H1 (cell line): ENCODE results near the gene MAFG. TPM values are rescaled to one million over a fixed set of nuclear protein-coding genes. Genes with fewer than 3 reads are reported as not detected.

Experiments used
- CTCF ChIA-PET: fragments of 300-600 bp; sonication (Branson Sonifier 250); formaldehyde crosslinking; loops from one replicate; lab custom pipeline; 2021; ENCODE audit not compliant: partially characterized antibody; lab: Charles Lee
- POLR2A ChIA-PET: fragments of 300-600 bp; sonication (Branson Sonifier 250); formaldehyde crosslinking; loops from one replicate; lab custom pipeline; 2021; ENCODE audit warnings: inconsistent platforms; ENCODE audit not compliant: partially characterized antibody; lab: Charles Lee
- DNase-seq, 2 experiments: peaks; one replicate each; pipeline versions ENCODE4 v3.0.0 to v3.0.0-alpha.2; 2010 to 2022; ENCODE audit warnings: low spot score in 2 of 2, low read depth in 1 of 2, mixed read lengths in 1 of 2
- FAIRE-seq: peaks from 2 replicates; lab custom pipeline; 2011; peaks lifted over from hg19 to GRCh38; lab: Jason Lieb, UNC
- H2AFZ ChIP-seq: 2 replicates; pipeline ENCODE4 v1.8.1; 2012; ENCODE audit warnings: low read length, inconsistent platforms
- H2AK5ac ChIP-seq: 2 replicates; pipeline ENCODE4 v1.6.1; 2013; ENCODE audit warnings: low read depth, low read length
- H2BK120ac ChIP-seq: replicated peaks from 2 replicates; pipeline ENCODE3; 2013; ENCODE audit warnings: low read depth, low read length, inconsistent platforms
- H2BK12ac ChIP-seq: 2 replicates; pipeline ENCODE4 v1.6.1; 2013; ENCODE audit warnings: low read depth, low read length
- H2BK15ac ChIP-seq: 2 replicates; pipeline ENCODE4 v1.6.1; 2013; ENCODE audit warnings: low read length
- H2BK20ac ChIP-seq: 2 replicates; pipeline ENCODE4 v1.6.1; 2013; ENCODE audit warnings: low read length
- H2BK5ac ChIP-seq: 2 replicates; pipeline ENCODE4 v1.6.1; 2013; ENCODE audit warnings: low read depth, low read length
- H3K14ac ChIP-seq: 2 replicates; pipeline ENCODE4 v1.6.1; 2013; ENCODE audit warnings: inconsistent platforms; ENCODE audit not compliant: insufficient read length
- H3K18ac ChIP-seq: 2 replicates; pipeline ENCODE4 v1.6.1; 2013; ENCODE audit warnings: low read length; ENCODE audit errors: extremely low read depth
- H3K23ac ChIP-seq: 2 replicates; pipeline ENCODE4 v1.6.1; 2013; ENCODE audit warnings: inconsistent platforms; ENCODE audit not compliant: insufficient read length
- H3K23me2 ChIP-seq: 2 replicates; pipeline ENCODE4 v1.6.1; 2013; ENCODE audit warnings: low read depth, low read length
- H3K27ac ChIP-seq: 2 replicates; pipeline ENCODE4 v1.6.1; 2011; ENCODE audit warnings: low read depth, low read length, inconsistent platforms
- H3K27me3 ChIP-seq, 4 experiments: replicated peaks in 1 of 4; 1 replicate in 1 of 4; 2 replicates in 3 of 4; pipeline versions ENCODE4 v1.6.1 to v1.8.1; 2011 to 2013; ENCODE audit warnings: low read length in 3 of 4, mild to moderate bottlenecking in 3 of 4, inconsistent platforms in 2 of 4, mixed read lengths in 2 of 4, moderate library complexity in 1 of 4; ENCODE audit not compliant: control insufficient read depth in 3 of 4, insufficient read depth in 3 of 4; ENCODE audit errors: extremely low read depth in 1 of 4
- H3K36me3 ChIP-seq, 4 experiments: 2 replicates each; pipeline versions ENCODE4 v1.6.1 to v1.8.1; 2011 to 2013; ENCODE audit warnings: mild to moderate bottlenecking in 4 of 4, low read length in 3 of 4, moderate library complexity in 2 of 4, control low read depth in 1 of 4, inconsistent platforms in 1 of 4; ENCODE audit not compliant: insufficient read depth in 4 of 4, control insufficient read depth in 2 of 4
- H3K4ac ChIP-seq: replicated peaks from 2 replicates; pipeline ENCODE3; 2013; ENCODE audit warnings: low read length, low read depth, mixed read lengths, inconsistent platforms; ENCODE audit not compliant: insufficient read length
- H3K4me1 ChIP-seq, 4 experiments: replicated peaks in 1 of 4; 1 replicate in 1 of 4; 2 replicates in 3 of 4; pipeline versions ENCODE4 v1.6.1 to v1.8.1; 2011 to 2013; ENCODE audit warnings: low read length in 3 of 4, inconsistent platforms in 2 of 4, mixed read lengths in 1 of 4; ENCODE audit not compliant: insufficient read depth in 4 of 4, control insufficient read depth in 3 of 4
- H3K4me2 ChIP-seq, 2 experiments: 2 replicates each; pipeline versions ENCODE4 v1.6.1 to v1.8.1; 2011 to 2013; ENCODE audit warnings: low read depth in 2 of 2, low read length in 2 of 2, control low read depth in 1 of 2, inconsistent platforms in 1 of 2, mild to moderate bottlenecking in 1 of 2; ENCODE audit not compliant: insufficient read depth in 1 of 2
- H3K4me3 ChIP-seq, 4 experiments: fragments of 200-600, 300-600 bp in 1 of 4; sonication (generic), shearing (Covaris generic), sonication (Bioruptor Twin) in 1 of 4; 2 replicates each; pipeline versions ENCODE4 v1.5.1 to v1.8.1; 2011 to 2016; ENCODE audit warnings: low read length in 4 of 4, low read depth in 3 of 4, control low read depth in 2 of 4, inconsistent platforms in 2 of 4, mild to moderate bottlenecking in 2 of 4, mixed read lengths in 1 of 4, moderate library complexity in 1 of 4; ENCODE audit not compliant: insufficient read depth in 2 of 4; ENCODE audit errors: extremely low read depth in 1 of 4
- H3K56ac ChIP-seq: replicated peaks from 2 replicates; pipeline ENCODE3; 2013; ENCODE audit warnings: low read depth, mild to moderate bottlenecking, mixed read lengths, low read length, inconsistent platforms; ENCODE audit not compliant: insufficient read length
- H3K79me1 ChIP-seq: 2 replicates; pipeline ENCODE4 v1.6.1; 2013; ENCODE audit warnings: low read depth, low read length, control low read depth
- H3K79me2 ChIP-seq, 2 experiments: 2 replicates each; pipeline versions ENCODE4 v1.6.1 to v1.8.1; 2012 to 2013; ENCODE audit warnings: low read length in 2 of 2, mild to moderate bottlenecking in 2 of 2, inconsistent platforms in 1 of 2; ENCODE audit not compliant: insufficient read depth in 2 of 2, control insufficient read depth in 1 of 2
- H3K9ac ChIP-seq, 4 experiments: replicated peaks in 1 of 4; 1 replicate in 1 of 4; 2 replicates in 3 of 4; pipeline versions ENCODE4 v1.6.1 to v1.8.1; 2011 to 2013; ENCODE audit warnings: low read depth in 3 of 4, low read length in 3 of 4, control low read depth in 2 of 4, mild to moderate bottlenecking in 2 of 4, moderate library complexity in 2 of 4, inconsistent platforms in 1 of 4; ENCODE audit errors: extremely low read depth in 1 of 4
- H3K9me3 ChIP-seq, 2 experiments: 2 replicates each; pipeline versions ENCODE4 v1.6.1 to v1.8.1; 2012 to 2013; ENCODE audit warnings: mild to moderate bottlenecking in 2 of 2, moderate library complexity in 2 of 2, control low read depth in 1 of 2, inconsistent platforms in 1 of 2, low read depth in 1 of 2, low read length in 1 of 2, mixed read lengths in 1 of 2; ENCODE audit not compliant: insufficient read depth in 2 of 2
- H4K20me1 ChIP-seq, 2 experiments: replicated peaks in 1 of 2; 2 replicates each; pipeline versions ENCODE3 to v1.8.1; 2011 to 2013; ENCODE audit warnings: inconsistent platforms in 2 of 2, low read length in 2 of 2, mild to moderate bottlenecking in 1 of 2; ENCODE audit not compliant: insufficient read depth in 2 of 2, control insufficient read depth in 1 of 2
- H4K5ac ChIP-seq: 2 replicates; pipeline ENCODE4 v1.6.1; 2013; ENCODE audit warnings: low read length, low read depth, mixed read lengths, inconsistent platforms; ENCODE audit not compliant: insufficient read length
- H4K8ac ChIP-seq: 2 replicates; pipeline ENCODE4 v1.8.0; 2013; ENCODE audit warnings: mild to moderate bottlenecking, moderate library complexity, low read length, inconsistent platforms; ENCODE audit not compliant: insufficient read depth; ENCODE audit errors: extremely low read depth
- H4K91ac ChIP-seq: replicated peaks from 2 replicates; pipeline ENCODE3; 2013; ENCODE audit warnings: low read length, mixed read lengths, inconsistent platforms; ENCODE audit not compliant: insufficient read length
- CBX8 ChIP-seq: fragments of 300-800, 300-1000 bp; sonication (generic); IDR thresholded peaks from 2 replicates; pipeline ENCODE4 v1.7.1; 2016; ENCODE audit warnings: low read depth, low read length, borderline replicate concordance
- SIN3A ChIP-seq, 2 experiments: IDR thresholded peaks in 1 of 2; conservative IDR thresholded peaks in 1 of 2; 2 replicates each; pipeline ENCODE4 v1.6.1; 2011 to 2012; ENCODE audit warnings: low read length in 2 of 2, improper control_type of control experiment in 1 of 2, low read depth in 1 of 2, mild to moderate bottlenecking in 1 of 2
- TAF7 ChIP-seq: optimal IDR thresholded peaks from 2 replicates; pipeline ENCODE3; 2011; ENCODE audit warnings: low read depth, mild to moderate bottlenecking, inconsistent platforms, low read length, moderate library complexity, borderline replicate concordance
- TBP ChIP-seq: IDR thresholded peaks from 2 replicates; pipeline ENCODE4 v1.6.1; 2011; ENCODE audit warnings: low read depth, low read length, improper control_type of control experiment
- WGBS, 2 experiments: shearing (Covaris generic) in 1 of 2; methylation state at CpG; one replicate each; pipeline versions ENCODE4 v1.1.6 to v1.1.7; 2013 to 2015; ENCODE audit warnings: low lambda C conversion rate in 2 of 2, mixed read lengths in 2 of 2, inconsistent platforms in 1 of 2, low coverage in 1 of 2, missing lambda C conversion rate in 1 of 2; ENCODE audit not compliant: insufficient replicate concordance in 2 of 2, insufficient coverage in 1 of 2, insufficient read length in 1 of 2; ENCODE audit errors: extremely low coverage in 1 of 2, missing lambda C conversion rate in 1 of 2; 5-methylcytosine and 5-hydroxymethylcytosine counted together
- polyA plus RNA-seq, 7 experiments: library from polyadenylated mRNA; depleted of rRNA in 3 of 7; stranded (reverse) in 5 of 7; unstranded in 2 of 7; fragments of >200 nt in 5 of 7; fragments of 200-250 nt in 2 of 7; gene quantifications; 1 replicate in 5 of 7; 2 replicates in 1 of 7; 4 replicates in 1 of 7; pipeline versions ENCODE4 v1.2.1 to v1.2.3, GENCODE V29; 2011 to 2013; ENCODE audit warnings: missing spikeins in 2 of 7, mixed read lengths in 2 of 7
- total RNA-seq: library from RNA; stranded (reverse); fragmentation: NEBNext Ultra II Directional; extraction: Animal tissue kit (Norgen Biotek cat#: 25700); gene quantifications from 2 replicates; pipeline ENCODE4 v1.2.1, GENCODE V29; 2021
- TF ChIP-seq, protein P1 (sequence below): IDR thresholded peaks from 2 replicates; pipeline ENCODE4 v1.6.1; 2012; ENCODE audit warnings: inconsistent platforms

MAFG gene
- total and polyA plus RNA-seq, 2 of the 8 experiments (the other 6 are each of a cell fraction or from before 2014, with no cell fraction given) = 25.5 to 26.9 TPM

DNA sequence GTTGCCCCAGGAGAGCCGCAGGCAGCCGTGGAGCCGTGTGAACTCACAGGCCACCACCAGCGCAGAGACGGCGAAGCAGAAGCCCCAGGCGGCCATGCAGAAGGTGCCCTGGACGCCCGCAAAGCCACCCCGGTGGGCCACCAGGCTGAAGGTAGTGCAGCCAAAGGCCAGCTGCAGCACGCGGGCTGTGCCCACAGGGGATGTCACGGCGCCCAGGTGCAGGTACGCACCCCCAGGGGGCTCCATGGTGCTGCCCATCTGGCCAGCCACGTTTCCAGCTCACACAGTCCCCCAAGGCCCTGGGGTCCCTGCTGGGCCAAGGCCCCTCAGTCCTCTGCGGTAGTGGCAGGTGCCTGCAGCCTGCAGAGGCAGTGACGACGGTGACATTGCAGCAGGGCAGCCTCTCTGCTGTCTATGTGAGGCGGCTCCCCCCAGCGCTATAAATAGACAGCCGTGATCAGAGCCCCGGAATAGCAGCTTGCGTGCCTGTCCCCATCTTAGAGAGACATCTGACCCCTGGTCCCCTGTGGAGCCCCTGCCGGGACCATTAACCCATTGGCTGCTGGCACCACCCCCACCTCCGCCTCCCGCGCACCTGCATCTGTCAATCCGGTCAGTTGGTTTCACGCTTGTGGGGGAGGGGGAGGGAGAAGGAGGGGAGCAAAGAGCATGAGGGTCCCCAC is 14.1 kb upstream of the MAFG start:
- Histone ChIP-seq H3K14ac (no peak overlapping the region), H3K36me3 (no peaks in the 10 kb centered on the region), H2BK12ac (peak overlapping the region; percentile 50; the same call in 1 of the 2 replicates), H2BK15ac (no peak overlapping the region), H4K20me1 (no peaks in the 10 kb centered on the region), H3K9me3 (no peaks in the 10 kb centered on the region), H3K79me2 (no peaks in the 10 kb centered on the region; a peak in 1 of 4 replicates), H2BK120ac (no peak overlapping the region), H3K18ac (no peak overlapping the region; the same call in 1 of the 2 replicates), H3K4me2 (peak overlapping the region; percentile 21 to 45; a peak in 3 of 4 replicates), H3K27ac (no peak overlapping the region), H4K5ac (no peak overlapping the region), H3K4me1 (peaks cover 0 to 12% (median 8%) of the 10 kb centered on the region in 4 experiments; a peak in 5 of 7 replicates), H2BK5ac (peak overlapping the region; percentile 16; the same call in 1 of the 2 replicates), H3K27me3 (peaks cover 0 to 5% (median 0%) of the 10 kb centered on the region in 4 experiments; a peak in 3 of 7 replicates), H3K4ac (no peak overlapping the region), H4K8ac (peak overlapping the region; percentile 73; the same call in 1 of the 2 replicates), H2BK20ac (no peak overlapping the region), H3K4me3 (peak overlapping the region in 1 of 4 experiments; percentile 39; a peak in 2 of 8 replicates), H3K79me1 (no peaks in the 10 kb centered on the region), H2AFZ (no peak overlapping the region), H3K23ac (no peak overlapping the region), H4K91ac (peak overlapping the region; percentile 54), H3K9ac (no peak overlapping the region), H3K23me2 (no peaks in the 10 kb centered on the region; the same call in 1 of the 2 replicates), H3K56ac (no peak overlapping the region), H2AK5ac (no peak overlapping the region; the same call in 1 of the 2 replicates)
- POLR2A ChIA-PET = interaction anchor here (0.9 to 14.6 kb wide), 7 partner anchors 8 to 63 kb away, joined by 3 to 150 read pairs (median 4); partner anchors contain the start of genes ASPSCR1 and MAFG
- no peak for TF ChIP-seq TAF7
- TF ChIP-seq SIN3A (conservative IDR thresholded peaks at IDR 0.05 in 1 of 2, IDR thresholded peaks at IDR 0.05 in 1 of 2; ENCODE audit: low read depth in 1 of 2, low read length in 2 of 2) = 0 out of 4 replicates have a peak, but pooled peaks have one; percentile 36 to 43
- TF ChIP-seq CBX8 = no peak
- TF ChIP-seq, protein P1, sequence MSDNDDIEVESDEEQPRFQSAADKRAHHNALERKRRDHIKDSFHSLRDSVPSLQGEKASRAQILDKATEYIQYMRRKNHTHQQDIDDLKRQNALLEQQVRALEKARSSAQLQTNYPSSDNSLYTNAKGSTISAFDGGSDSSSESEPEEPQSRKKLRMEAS = 0 out of 2 replicates have a peak, but pooled peaks have one; percentile 34
- TF ChIP-seq TBP = no peak
- WGBS, 2 experiments = 56% methylated on average over 29 of the region's 30 CpGs; no CpG with 5 or more reads in 1 of the 2 experiments
- CTCF ChIA-PET = interaction anchor here (1.2 to 4.6 kb wide), 5 partner anchors 9 to 137 kb away, joined by 3 to 16 read pairs (median 4); partner anchors contain the start of gene MAFG
- no peak for FAIRE-seq
- DNase-seq = no peak
